Measurements from ENCODE around the gene ZNF337.

- no peak for TF ChIP-seq CTCF (IDR thresholded peaks at IDR 0.05; ENCODE audit: poor library complexity)
- TF ChIP-seq EZH2 (IDR thresholded peaks at IDR 0.05; ENCODE audit: borderline replicate concordance), result no peak
Observed at GRCh38 chr20:25695532-25696370, 902 bp downstream of the ZNF337 start.

Data from hepatocyte (in vitro differentiated cells).